Esophagus squamous epithelium (tissue), 5 donors: ENCODE results near the gene ACER3. TPM values are rescaled to one million over a fixed set of nuclear protein-coding genes. Genes with fewer than 3 reads are reported as not detected.

ENCODE experiments used
- DNase-seq: peaks from one replicate; lab custom pipeline; 2025; lab: John Stamatoyannopoulos, UW
- H3K27ac ChIP-seq, 4 donors: fragments of 200-600 bp; sonication (generic); one replicate each; pipeline ENCODE4 v1.5.1; 2016 to 2019; ENCODE audit warnings: mild to moderate bottlenecking in 1 of 4
- H3K27me3 ChIP-seq, 4 donors: fragments of 200-600 bp; sonication (generic); 1 replicate in 3 of 4; 2 replicates in 1 of 4; pipeline versions ENCODE4 v1.5.1 to v1.6.0; 2017 to 2021; ENCODE audit warnings: antibody characterized with exemption in 1 of 4
- H3K36me3 ChIP-seq, 3 donors: fragments of 200-600 bp; sonication (generic); one replicate each; pipeline ENCODE4 v1.5.1; 2016 to 2019
- H3K4me1 ChIP-seq, 3 donors: fragments of 200-600 bp; sonication (generic); one replicate each; pipeline ENCODE4 v1.5.1; 2017 to 2019
- H3K4me3 ChIP-seq, 4 donors: fragments of 200-600 bp; sonication (generic); 1 replicate in 3 of 4; 2 replicates in 1 of 4; pipeline ENCODE4 v1.5.1; 2016 to 2019; ENCODE audit warnings: mild to moderate bottlenecking in 2 of 4, moderate library complexity in 1 of 4
- H3K9me3 ChIP-seq, 3 donors: fragments of 200-600 bp; sonication (generic); one replicate each; pipeline ENCODE4 v1.5.1; 2016 to 2019
- POLR2A ChIP-seq, 4 donors: fragments of 450-650 bp; IDR thresholded peaks; one replicate each; pipeline ENCODE4 v1.6.1; 2017; ENCODE audit warnings: antibody characterized with exemption in 4 of 4, mild to moderate bottlenecking in 4 of 4, moderate library complexity in 3 of 4
- WGBS, 2 donors: methylation state at CpG; one replicate each; pipeline ENCODE4 v1.1.5; 2018; 5-methylcytosine and 5-hydroxymethylcytosine counted together
- intact Hi-C: fragments of 100-400 bp; cut with DNase I; formaldehyde crosslinking; loops from one replicate; pipeline ENCODE4 v1.15.0; 2022
- total RNA-seq, 4 donors: library from RNA; depleted of rRNA; stranded (reverse); fragments of >200 nt; gene quantifications; one replicate each; pipeline ENCODE4 v1.1.0, GENCODE V29; 2016
- TF ChIP-seq, protein P1 (sequence below), 6 experiments: fragments of 450-650 bp in 4 of 6; fragments of 200-600 bp in 2 of 6; sonication (generic) in 2 of 6; IDR thresholded peaks; one replicate each; pipeline ENCODE4 v1.5.1; 2016 to 2019; ENCODE audit warnings: antibody characterized with exemption in 6 of 6, mild to moderate bottlenecking in 4 of 6, moderate library complexity in 4 of 6
- donor health status: DM: yes; HTN: yes; CAD: no.

The ACER3 gene
- total RNA-seq, 4 donors from 2014 or later, result 9.9 to 34.2 (median 23.3) TPM

DNA sequence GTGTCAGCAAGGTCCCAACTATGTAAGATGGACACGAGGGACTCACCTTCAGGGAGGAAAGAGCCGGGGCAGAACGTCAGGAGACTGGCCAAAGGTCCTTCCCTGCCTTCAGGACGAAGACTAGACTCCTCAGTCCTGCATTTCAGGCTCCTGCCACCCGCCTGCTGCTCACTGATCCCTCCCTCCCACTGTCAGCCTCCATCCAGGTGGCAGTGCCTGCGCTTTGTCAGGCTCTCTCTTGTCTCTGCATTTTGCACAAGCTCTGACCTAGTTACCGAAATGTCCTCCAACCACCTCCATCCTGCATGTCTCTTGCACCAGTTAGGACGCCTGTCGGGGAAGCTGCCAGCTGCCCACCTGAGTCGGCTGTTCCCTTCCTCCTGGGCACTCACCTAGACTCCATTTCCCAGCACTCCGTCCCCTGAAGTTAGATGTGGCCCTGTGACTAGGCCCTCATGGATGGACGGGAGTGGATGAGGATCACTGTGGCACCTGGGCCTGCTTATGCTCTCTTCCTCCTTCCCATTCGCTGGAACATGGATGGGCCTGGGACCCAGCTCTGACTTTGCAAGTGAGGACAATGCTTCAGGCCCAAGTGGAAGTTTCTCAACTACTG, 181.5 kb downstream of the ACER3 start:
- 81 to 82% methylated on average over 9 to 10 of the region's 13 CpGs for WGBS, 2 donors
- TF ChIP-seq, protein P1, sequence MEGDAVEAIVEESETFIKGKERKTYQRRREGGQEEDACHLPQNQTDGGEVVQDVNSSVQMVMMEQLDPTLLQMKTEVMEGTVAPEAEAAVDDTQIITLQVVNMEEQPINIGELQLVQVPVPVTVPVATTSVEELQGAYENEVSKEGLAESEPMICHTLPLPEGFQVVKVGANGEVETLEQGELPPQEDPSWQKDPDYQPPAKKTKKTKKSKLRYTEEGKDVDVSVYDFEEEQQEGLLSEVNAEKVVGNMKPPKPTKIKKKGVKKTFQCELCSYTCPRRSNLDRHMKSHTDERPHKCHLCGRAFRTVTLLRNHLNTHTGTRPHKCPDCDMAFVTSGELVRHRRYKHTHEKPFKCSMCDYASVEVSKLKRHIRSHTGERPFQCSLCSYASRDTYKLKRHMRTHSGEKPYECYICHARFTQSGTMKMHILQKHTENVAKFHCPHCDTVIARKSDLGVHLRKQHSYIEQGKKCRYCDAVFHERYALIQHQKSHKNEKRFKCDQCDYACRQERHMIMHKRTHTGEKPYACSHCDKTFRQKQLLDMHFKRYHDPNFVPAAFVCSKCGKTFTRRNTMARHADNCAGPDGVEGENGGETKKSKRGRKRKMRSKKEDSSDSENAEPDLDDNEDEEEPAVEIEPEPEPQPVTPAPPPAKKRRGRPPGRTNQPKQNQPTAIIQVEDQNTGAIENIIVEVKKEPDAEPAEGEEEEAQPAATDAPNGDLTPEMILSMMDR (IDR thresholded peaks at IDR 0.05), result no peak
- TF ChIP-seq POLR2A (IDR thresholded peaks at IDR 0.05), result no peak
- Histone ChIP-seq H3K4me3 (no peak overlapping the region), H3K4me1 (peaks cover 15 to 30% (median 18%) of the 10 kb centered on the region in 3 donors), H3K27ac (no peak overlapping the region), H3K36me3 (no peaks in the 10 kb centered on the region), H3K27me3 (peaks cover 0 to 82% (median under 1%) of the 10 kb centered on the region in 4 donors), H3K9me3 (no peaks in the 10 kb centered on the region)
- DNase-seq, result no peak
- intact Hi-C loops, result loop anchor here (10.0 kb wide), 2 partner anchors 117 to 307 kb away; no protein-coding TSS in a partner anchor

GRCh38 chr11:77044356-77044755, 183.6 kb downstream of the ACER3 start:
- no peak for TF ChIP-seq POLR2A (IDR thresholded peaks at IDR 0.05)
- TF ChIP-seq, protein P1 (IDR thresholded peaks at IDR 0.05), result no peak
- intact Hi-C loops, result loop anchor here (10.0 kb wide), 2 partner anchors 120 to 310 kb away; no protein-coding TSS in a partner anchor
- Histone ChIP-seq H3K27me3 (peaks cover 0 to 64% (median 0%) of the 10 kb centered on the region in 4 donors), H3K4me1 (peaks cover 15 to 28% (median 19%) of the 10 kb centered on the region in 3 donors), H3K4me3 (no peak overlapping the region), H3K36me3 (no peaks in the 10 kb centered on the region), H3K27ac (no peak overlapping the region), H3K9me3 (no peaks in the 10 kb centered on the region)
- 62 to 80% methylated on average over 2 of the region's 2 CpGs for WGBS, 2 donors
- DNase-seq, result no peak

GRCh38 chr11:77044886-77045285, 184.2 kb downstream of the ACER3 start:
- no peaks in the 10 kb centered on the region for H3K9me3 ChIP-seq
- H3K4me1 ChIP-seq, result peaks cover 9 to 22% (median 13%) of the 10 kb centered on the region in 3 donors
- 86 to 93% methylated on average over 9 of the region's 9 CpGs for WGBS, 2 donors
- TF ChIP-seq, protein P1 (IDR thresholded peaks at IDR 0.05), result no peak
- TF ChIP-seq POLR2A (IDR thresholded peaks at IDR 0.05), result no peak
- intact Hi-C loops, result loop anchor here (10.0 kb wide), 2 partner anchors 120 to 310 kb away; no protein-coding TSS in a partner anchor
- no peak overlapping the region for H3K27ac ChIP-seq
- no peaks in the 10 kb centered on the region for H3K36me3 ChIP-seq
- DNase-seq, result no peak
- no peak overlapping the region for H3K4me3 ChIP-seq
- H3K27me3 ChIP-seq, result peaks cover 0 to 59% (median 0%) of the 10 kb centered on the region in 4 donors

GRCh38 chr11:77046060-77046501, 185.4 kb downstream of the ACER3 start:
- Histone ChIP-seq H3K36me3 (no peaks in the 10 kb centered on the region), H3K27ac (no peak overlapping the region), H3K4me3 (peak overlapping the region in 1 of 4 donors; percentile 32), H3K27me3 (peaks cover 0 to 47% (median 0%) of the 10 kb centered on the region in 4 donors), H3K4me1 (peaks cover 5 to 15% (median 10%) of the 10 kb centered on the region in 3 donors), H3K9me3 (no peaks in the 10 kb centered on the region)
- no peak for DNase-seq
- TF ChIP-seq, protein P1 (IDR thresholded peaks at IDR 0.05), result peak; percentile 60 to 97 (median 78)
- no peak for TF ChIP-seq POLR2A (IDR thresholded peaks at IDR 0.05)
- intact Hi-C loops, result loop anchor here (10.0 kb wide), 2 partner anchors 121 to 311 kb away; no protein-coding TSS in a partner anchor
- 11 to 31% methylated on average over 4 to 26 of the region's 39 CpGs for WGBS, 2 donors
